HEK293 (cell line): ENCODE measurements around the gene SMCHD1.

ENCODE experiments used
- CTCF ChIA-PET: fragments of 350-600 bp; formaldehyde crosslinking; extraction: SDS; loops from one replicate; lab custom pipeline; 2021; ENCODE audit warnings: antibody characterized with exemption; lab: Yijun Ruan, JAX
- POLR2A ChIA-PET: fragments of 300-600 bp; formaldehyde crosslinking; extraction: SDS; loops from one replicate; lab custom pipeline; 2020; ENCODE audit warnings: antibody characterized with exemption, inconsistent platforms; lab: Yijun Ruan, JAX
- H3K27ac ChIP-seq: fragments of 200-500 bp; sonication (Bioruptor generic); 2 replicates; pipeline ENCODE4 v1.5.1; 2014; ENCODE audit warnings: low read depth, low read length, control low read depth, inconsistent platforms; ENCODE audit errors: extremely low read depth
- H3K36me3 ChIP-seq, 2 experiments: fragments of 200-500 bp in 1 of 2; sonication (Bioruptor generic) in 1 of 2; 1 replicate in 1 of 2; 2 replicates in 1 of 2; pipeline ENCODE4 v1.5.1; 2014 to 2017; ENCODE audit warnings: inconsistent platforms in 2 of 2, low read length in 2 of 2; ENCODE audit not compliant: control insufficient read depth in 2 of 2, insufficient read depth in 1 of 2
- H3K4me1 ChIP-seq: fragments of 200-500 bp; sonication (Bioruptor generic); 2 replicates; pipeline ENCODE4 v1.5.1; 2014; ENCODE audit warnings: mild to moderate bottlenecking, low read length, inconsistent platforms; ENCODE audit not compliant: control insufficient read depth, insufficient read depth
- H3K4me3 ChIP-seq: 2 replicates; pipeline ENCODE4 v1.5.1; 2011; ENCODE audit warnings: low read depth, mild to moderate bottlenecking, control low read depth, low read length, moderate library complexity
- H3K9me3 ChIP-seq: fragments of 200-500 bp; sonication (Bioruptor generic); 2 replicates; pipeline ENCODE4 v1.5.1; 2014; ENCODE audit warnings: low read depth, low read length, inconsistent platforms; ENCODE audit not compliant: control insufficient read depth, insufficient read depth
- FEZF1 ChIP-seq: fragments of 450-650 bp; formaldehyde crosslinking; IDR thresholded peaks from 2 replicates; pipeline ENCODE4 v1.5.1; 2016; ENCODE audit warnings: missing biosample characterization, missing genetic modification characterization
- IKZF3 ChIP-seq: fragments of 450-650 bp; IDR thresholded peaks from 2 replicates; pipeline ENCODE4 v1.5.0; 2018; ENCODE audit warnings: missing biosample characterization, mild to moderate bottlenecking, missing genetic modification characterization, moderate library complexity
- OSR2 ChIP-seq: fragments of 450-650 bp; formaldehyde crosslinking; IDR thresholded peaks from 2 replicates; pipeline ENCODE4 v1.5.1; 2016; ENCODE audit warnings: missing biosample characterization, missing genetic modification characterization
- PRDM1 ChIP-seq: fragments of 450-650 bp; formaldehyde crosslinking; IDR thresholded peaks from 2 replicates; pipeline ENCODE4; 2016; ENCODE audit warnings: missing biosample characterization, missing genetic modification characterization
- PRDM10 ChIP-seq: fragments of 450-650 bp; formaldehyde crosslinking; IDR thresholded peaks from 2 replicates; pipeline ENCODE4 v1.5.1; 2016; ENCODE audit warnings: missing biosample characterization, missing genetic modification characterization
- PRDM6 ChIP-seq: fragments of 450-650 bp; formaldehyde crosslinking; IDR thresholded peaks from 2 replicates; pipeline ENCODE4 v1.5.1; 2017; ENCODE audit warnings: missing biosample characterization, missing genetic modification characterization
- SCRT2 ChIP-seq: fragments of 450-650 bp; formaldehyde crosslinking; IDR thresholded peaks from 2 replicates; pipeline ENCODE4 v1.5.1; 2016; ENCODE audit warnings: missing biosample characterization, missing genetic modification characterization
- ZBTB20 ChIP-seq: fragments of 450-650 bp; formaldehyde crosslinking; IDR thresholded peaks from 2 replicates; pipeline ENCODE4 v1.5.1; 2016; ENCODE audit warnings: missing biosample characterization, missing genetic modification characterization
- ZBTB44 ChIP-seq: fragments of 450-650 bp; IDR thresholded peaks from 2 replicates; pipeline ENCODE4 v1.5.1; 2018; ENCODE audit warnings: missing biosample characterization, mild to moderate bottlenecking, missing genetic modification characterization
- ZNF214 ChIP-seq: fragments of 450-650 bp; formaldehyde crosslinking; IDR thresholded peaks from 2 replicates; pipeline ENCODE4 v1.5.1; 2017; ENCODE audit warnings: missing biosample characterization, mild to moderate bottlenecking, missing genetic modification characterization, borderline replicate concordance
- ZNF24 ChIP-seq: fragments of 450-650 bp; formaldehyde crosslinking; IDR thresholded peaks from 2 replicates; pipeline ENCODE4 v1.5.1; 2016; ENCODE audit warnings: missing biosample characterization, missing genetic modification characterization
- ZNF335 ChIP-seq: fragments of 450-650 bp; formaldehyde crosslinking; conservative IDR thresholded peaks from 2 replicates; pipeline ENCODE4 v1.5.1; 2016; ENCODE audit warnings: missing biosample characterization, missing genetic modification characterization
- ZNF366 ChIP-seq: fragments of 450-650 bp; formaldehyde crosslinking; conservative IDR thresholded peaks from 2 replicates; pipeline ENCODE4 v1.5.1; 2016; ENCODE audit warnings: missing biosample characterization, missing genetic modification characterization
- ZNF521 ChIP-seq: fragments of 450-650 bp; formaldehyde crosslinking; IDR thresholded peaks from 2 replicates; pipeline ENCODE4 v1.5.1; 2017; ENCODE audit warnings: missing biosample characterization, mild to moderate bottlenecking, missing genetic modification characterization
- ZNF580 ChIP-seq: fragments of 450-650 bp; formaldehyde crosslinking; IDR thresholded peaks from 2 replicates; pipeline ENCODE4 v1.5.1; 2016; ENCODE audit warnings: missing biosample characterization, missing genetic modification characterization
- ZNF624 ChIP-seq: fragments of 450-650 bp; formaldehyde crosslinking; IDR thresholded peaks from 2 replicates; pipeline ENCODE4 v1.5.1; 2017; ENCODE audit warnings: missing biosample characterization, missing genetic modification characterization
- ZNF629 ChIP-seq: fragments of 450-650 bp; formaldehyde crosslinking; IDR thresholded peaks from 2 replicates; pipeline ENCODE4 v1.5.1; 2017; ENCODE audit warnings: missing biosample characterization, missing genetic modification characterization
- ZNF639 ChIP-seq: fragments of 450-650 bp; formaldehyde crosslinking; IDR thresholded peaks from 2 replicates; pipeline ENCODE4 v1.5.1; 2016; ENCODE audit warnings: missing biosample characterization, missing genetic modification characterization
- ZNF701 ChIP-seq: fragments of 450-650 bp; formaldehyde crosslinking; IDR thresholded peaks from 2 replicates; pipeline ENCODE4 v1.5.1; 2016; ENCODE audit warnings: missing biosample characterization, missing genetic modification characterization
- ZNF777 ChIP-seq: fragments of 450-650 bp; formaldehyde crosslinking; IDR thresholded peaks from 2 replicates; pipeline ENCODE4 v1.5.1; 2017; ENCODE audit warnings: missing biosample characterization, missing genetic modification characterization, borderline replicate concordance

The SMCHD1 gene

GRCh38 chr18:2656237-2656980 lies 883 bp downstream of the SMCHD1 start (continued):
- no peak for TF ChIP-seq ZNF777 (tag by site-specific recombination)

GRCh38 chr18:2656981-2657512 lies 1.5 kb downstream of the SMCHD1 start:
- no peak for TF ChIP-seq ZNF624 (tag by site-specific recombination)
- TF ChIP-seq ZNF214 (tag by site-specific recombination) = no peak
- TF ChIP-seq ZNF366 (tag by site-specific recombination) = peak; percentile 22; the same call in 1 of the 2 replicates
- no peak for TF ChIP-seq ZBTB20 (tag by site-specific recombination)
- no peak for TF ChIP-seq ZNF521
- TF ChIP-seq PRDM6 (tag by site-specific recombination) = peak; percentile 58; the same call in 1 of the 2 replicates
- TF ChIP-seq SCRT2 = no peak
- TF ChIP-seq ZBTB44 (tag by site-specific recombination) = no peak
- peak; percentile 80 for TF ChIP-seq PRDM1 (tag by site-specific recombination)
- TF ChIP-seq ZNF629 (tag by site-specific recombination) = no peak
- peaks cover 7% of the 10 kb centered on the region for H3K4me1 ChIP-seq
- CTCF ChIA-PET = interaction anchor here (0.6 to 0.9 kb wide), 2 partner anchors 8 to 589 kb away, joined by 3 to 4 read pairs; no protein-coding TSS in a partner anchor
- peak overlapping the region; percentile 99 for H3K27ac ChIP-seq
- POLR2A ChIA-PET = interaction anchor here (0.6 to 2.6 kb wide), 12 partner anchors 12 to 302 kb away, joined by 3 to 12 read pairs (median 4); partner anchors contain the start of genes METTL4 and NDC80
- H3K36me3 ChIP-seq = peaks cover 0 to 3% of the 10 kb centered on the region in 2 experiments; a peak in 1 of 3 replicates
- H3K9me3 ChIP-seq = no peaks in the 10 kb centered on the region
- peak overlapping the region; percentile 93 for H3K4me3 ChIP-seq

GRCh38 chr18:2657788-2658458 lies 2.4 kb downstream of the SMCHD1 start:
- peaks cover 0 to 3% of the 10 kb centered on the region in 2 experiments; a peak in 1 of 3 replicates for H3K36me3 ChIP-seq
- POLR2A ChIA-PET = interaction anchor here (1.1 to 2.6 kb wide), 3 partner anchors 19 to 87 kb away, joined by 3 to 12 read pairs (median 3); partner anchors contain the start of genes METTL4 and NDC80
- peak overlapping the region; percentile 93 for H3K4me3 ChIP-seq
- CTCF ChIA-PET = interaction anchor here (0.5 kb wide), 1 partner anchor 46 kb away, joined by 3 read pairs; no protein-coding TSS in a partner anchor
- no peaks in the 10 kb centered on the region for H3K9me3 ChIP-seq
- peaks cover 7% of the 10 kb centered on the region for H3K4me1 ChIP-seq
- peak overlapping the region; percentile 42; the same call in 1 of the 2 replicates for H3K27ac ChIP-seq
- TF ChIP-seq ZNF580 (0 out of 2 replicates have a peak, but pooled peaks have one; percentile 12), ZNF639 (tag by site-specific recombination) (no peak), FEZF1 (tag by site-specific recombination) (peak; percentile 92), ZNF24 (tag by site-specific recombination) (peak; percentile 11; the same call in 1 of the 2 replicates), PRDM10 (tag by site-specific recombination) (peak; percentile 44; the same call in 1 of the 2 replicates), IKZF3 (tag by site-specific recombination) (peak; percentile 45; the same call in 1 of the 2 replicates), ZNF701 (tag by site-specific recombination) (no peak), ZNF335 (tag by site-specific recombination) (no peak), OSR2 (tag by site-specific recombination) (peak; percentile 76)
